SH-SY5Y (cell line): Measurements from ENCODE around the gene CGRRF1.

Experiments
- GATA2 ChIP-seq: IDR thresholded peaks from 2 replicates; pipeline ENCODE4 v1.6.1; 2011; ENCODE audit warnings: mild to moderate bottlenecking, low read depth, low read length
- GATA3 ChIP-seq: IDR thresholded peaks from 2 replicates; pipeline ENCODE4 v1.6.1; 2011; ENCODE audit warnings: low read depth, mild to moderate bottlenecking, low read length, moderate library complexity

- TF ChIP-seq GATA3 (no peak), GATA2 (no peak)
Measured at GRCh38 chr14:54574528-54574927, 64.8 kb downstream of the CGRRF1 start.
